NAMALWA (cell line): ENCODE results near the gene MROH7.
A peak's percentile ranks its signal among the peaks of the same experiment; 100 is the strongest.

ENCODE experiments used
- DNase-seq: peaks from one replicate; pipeline ENCODE4 v3.0.0-alpha.2; 2015; ENCODE audit warnings: low spot score

MROH7 gene

GRCh38 chr1:54698346-54698745 lies 56.8 kb downstream of the MROH7 start:
- no peak for DNase-seq

GRCh38 chr1:54699936-54700525 lies 58.4 kb downstream of the MROH7 start:
- no peak for DNase-seq

GRCh38 chr1:54701066-54701465 lies 59.5 kb downstream of the MROH7 start:
- DNase-seq, result no peak

- no peak for DNase-seq
Observed at GRCh38 chr1:54701996-54702395, 60.4 kb downstream of the MROH7 start.

GRCh38 chr1:54703471-54703870 lies 61.9 kb downstream of the MROH7 start:
- no peak for DNase-seq

GRCh38 chr1:54705153-54705552 lies 63.6 kb downstream of the MROH7 start:
- no peak for DNase-seq

- no peak for DNase-seq
Observed at GRCh38 chr1:54706419-54706818, 64.8 kb downstream of the MROH7 start.

- no peak for DNase-seq
Observed at GRCh38 chr1:54708385-54708784, 66.8 kb downstream of the MROH7 start.

GRCh38 chr1:54709547-54710292 lies 68.1 kb downstream of the MROH7 start:
- DNase-seq, result no peak

- no peak for DNase-seq
Observed at GRCh38 chr1:54710434-54710833, 68.8 kb downstream of the MROH7 start.

GRCh38 chr1:54710841-54711240 lies 69.3 kb downstream of the MROH7 start:
- no peak for DNase-seq

- no peak for DNase-seq
Observed at GRCh38 chr1:54711536-54711935, 70.0 kb downstream of the MROH7 start.

- no peak for DNase-seq
Observed at GRCh38 chr1:54714881-54715492, 73.4 kb downstream of the MROH7 start.

- peak; percentile 87 for DNase-seq
Observed at GRCh38 chr1:54715493-54716298, 74.1 kb downstream of the MROH7 start, which contains the start of gene TTC4. TTC4 (plus strand) TSS chr1:54715861; CDS start chr1:54715909, 48 bp downstream.

- no peak for DNase-seq
Observed at GRCh38 chr1:54716299-54717047, 74.9 kb downstream of the MROH7 start.

GRCh38 chr1:54721719-54722118 lies 80.1 kb downstream of the MROH7 start:
- no peak for DNase-seq

- DNase-seq, result no peak
Observed at GRCh38 chr1:54723985-54724384, 82.4 kb downstream of the MROH7 start.

- no peak for DNase-seq
Observed at GRCh38 chr1:54724771-54725170, 83.2 kb downstream of the MROH7 start.

- DNase-seq, result no peak
Observed at GRCh38 chr1:54728027-54728426, 86.4 kb downstream of the MROH7 start.

GRCh38 chr1:54736685-54737084 lies 95.1 kb downstream of the MROH7 start:
- DNase-seq, result no peak

- no peak for DNase-seq
Observed at GRCh38 chr1:54738244-54738643, 96.7 kb downstream of the MROH7 start.

GRCh38 chr1:54741531-54741930 lies 99.9 kb downstream of the MROH7 start:
- no peak for DNase-seq
